ENCODE measurements around the gene MYO18B. TPM values are rescaled to one million over a fixed set of nuclear protein-coding genes. Genes with fewer than 3 reads are reported as not detected.

Gene MYO18B
- total RNA-seq, 1 donor from 2014 or later: not detected

GRCh38 chr22:26056455-26057200 lies 314.6 kb downstream of the MYO18B start:
- no peaks in the 10 kb centered on the region for H3K9me3 Mint-ChIP-seq
- no peak for DNase-seq (ENCODE audit: low read depth, low spot score)
- peaks cover 63% of the 10 kb centered on the region for H3K27me3 Mint-ChIP-seq (ENCODE audit: low read depth)
- no peak overlapping the region for H3K27ac Mint-ChIP-seq (ENCODE audit: unreplicated experiment)
- TF ChIP-seq, protein P1, sequence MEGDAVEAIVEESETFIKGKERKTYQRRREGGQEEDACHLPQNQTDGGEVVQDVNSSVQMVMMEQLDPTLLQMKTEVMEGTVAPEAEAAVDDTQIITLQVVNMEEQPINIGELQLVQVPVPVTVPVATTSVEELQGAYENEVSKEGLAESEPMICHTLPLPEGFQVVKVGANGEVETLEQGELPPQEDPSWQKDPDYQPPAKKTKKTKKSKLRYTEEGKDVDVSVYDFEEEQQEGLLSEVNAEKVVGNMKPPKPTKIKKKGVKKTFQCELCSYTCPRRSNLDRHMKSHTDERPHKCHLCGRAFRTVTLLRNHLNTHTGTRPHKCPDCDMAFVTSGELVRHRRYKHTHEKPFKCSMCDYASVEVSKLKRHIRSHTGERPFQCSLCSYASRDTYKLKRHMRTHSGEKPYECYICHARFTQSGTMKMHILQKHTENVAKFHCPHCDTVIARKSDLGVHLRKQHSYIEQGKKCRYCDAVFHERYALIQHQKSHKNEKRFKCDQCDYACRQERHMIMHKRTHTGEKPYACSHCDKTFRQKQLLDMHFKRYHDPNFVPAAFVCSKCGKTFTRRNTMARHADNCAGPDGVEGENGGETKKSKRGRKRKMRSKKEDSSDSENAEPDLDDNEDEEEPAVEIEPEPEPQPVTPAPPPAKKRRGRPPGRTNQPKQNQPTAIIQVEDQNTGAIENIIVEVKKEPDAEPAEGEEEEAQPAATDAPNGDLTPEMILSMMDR (conservative IDR thresholded peaks at IDR 0.05): no peak
- H3K4me1 Mint-ChIP-seq: peaks cover 37% of the 10 kb centered on the region
- no peaks in the 10 kb centered on the region for H3K36me3 Mint-ChIP-seq (ENCODE audit: low read depth)
- no peak overlapping the region for H3K4me3 Mint-ChIP-seq

- no peaks in the 10 kb centered on the region for H3K36me3 Mint-ChIP-seq (ENCODE audit: low read depth)
- no peak for DNase-seq (ENCODE audit: low read depth, low spot score)
- no peak overlapping the region for H3K27ac Mint-ChIP-seq (ENCODE audit: unreplicated experiment)
- peaks cover 62% of the 10 kb centered on the region for H3K27me3 Mint-ChIP-seq (ENCODE audit: low read depth)
- peaks cover 31% of the 10 kb centered on the region for H3K4me1 Mint-ChIP-seq
- no peak overlapping the region for H3K4me3 Mint-ChIP-seq
- TF ChIP-seq, protein P1 (conservative IDR thresholded peaks at IDR 0.05): no peak
- H3K9me3 Mint-ChIP-seq: no peaks in the 10 kb centered on the region
These were observed 315.7 kb downstream of the MYO18B start for GRCh38 chr22:26057731-26058130.

DNA sequence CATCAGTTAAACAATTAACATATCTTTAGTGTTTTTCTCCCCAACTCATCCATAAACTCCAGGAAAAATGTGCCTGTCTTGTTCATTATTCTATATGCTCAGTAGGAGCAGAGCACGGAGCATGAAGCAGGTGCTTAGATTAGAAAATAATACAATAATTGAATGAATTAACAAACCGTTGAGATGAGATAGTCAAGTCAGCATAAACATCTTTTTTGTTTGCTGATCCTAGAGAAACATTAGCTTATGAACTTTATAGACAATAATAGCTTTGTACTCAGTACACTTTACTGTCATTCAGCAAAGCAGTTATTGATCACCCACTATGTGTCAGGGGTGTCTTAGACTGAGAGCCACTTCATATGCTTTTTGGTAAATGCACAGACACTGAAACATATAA lies 322.1 kb downstream of the MYO18B start:
- Mint-ChIP-seq H3K27me3 (ENCODE audit: low read depth) (peaks cover 58% of the 10 kb centered on the region), H3K9me3 (no peaks in the 10 kb centered on the region), H3K4me3 (no peak overlapping the region), H3K27ac (ENCODE audit: unreplicated experiment) (no peak overlapping the region), H3K36me3 (ENCODE audit: low read depth) (no peaks in the 10 kb centered on the region), H3K4me1 (peaks cover 32% of the 10 kb centered on the region)
- TF ChIP-seq, protein P1 (conservative IDR thresholded peaks at IDR 0.05): no peak
- no peak for DNase-seq (ENCODE audit: low read depth, low spot score)

DNA sequence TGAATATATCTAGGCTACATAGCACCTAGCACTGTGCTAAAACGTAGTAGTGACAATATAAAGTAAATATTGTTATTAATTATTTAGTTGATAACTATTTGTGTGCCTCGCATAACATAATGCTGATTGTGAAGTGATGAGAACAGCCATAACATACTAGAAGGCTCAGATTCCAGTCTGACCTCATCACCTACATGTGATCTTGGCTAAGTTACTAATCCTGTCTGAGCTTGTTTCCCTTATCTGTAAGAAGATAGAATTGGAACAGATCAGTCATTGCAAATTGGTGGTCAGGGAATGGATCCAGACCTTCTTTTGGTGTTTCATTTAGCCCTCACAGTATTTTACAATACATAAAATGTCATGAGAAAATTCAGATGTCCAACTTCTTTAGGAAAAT lies 323.9 kb downstream of the MYO18B start:
- Mint-ChIP-seq H3K4me1 (peaks cover 32% of the 10 kb centered on the region), H3K27ac (ENCODE audit: unreplicated experiment) (peak overlapping the region; percentile 99), H3K9me3 (no peaks in the 10 kb centered on the region)

DNA sequence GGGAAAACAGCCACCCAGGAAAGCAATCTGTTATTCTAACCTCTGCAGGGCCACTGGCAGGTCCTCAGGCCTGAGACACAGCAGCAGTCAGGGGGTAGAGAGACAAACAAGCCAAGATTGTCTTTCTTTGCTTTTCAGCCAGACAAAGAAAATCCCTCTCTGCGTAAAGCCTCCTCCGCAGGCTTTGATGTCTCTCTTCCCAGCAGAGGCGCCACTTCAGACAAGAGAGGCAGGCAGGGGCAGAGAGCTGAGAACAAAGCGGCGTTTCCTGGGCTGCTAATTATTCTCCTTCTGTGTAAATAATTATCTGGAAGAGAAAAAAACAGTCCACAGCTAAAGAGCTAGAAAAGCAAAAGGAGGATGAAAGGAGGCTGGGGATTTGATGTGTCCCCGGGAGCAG lies 324.5 kb downstream of the MYO18B start:
- TF ChIP-seq, protein P1 (conservative IDR thresholded peaks at IDR 0.05): no peak
- no peaks in the 10 kb centered on the region for H3K9me3 Mint-ChIP-seq
- DNase-seq (ENCODE audit: low read depth, low spot score): peak; percentile 28
- H3K36me3 Mint-ChIP-seq (ENCODE audit: low read depth): no peaks in the 10 kb centered on the region
- peaks cover 63% of the 10 kb centered on the region for H3K27me3 Mint-ChIP-seq (ENCODE audit: low read depth)
- H3K4me1 Mint-ChIP-seq: peaks cover 32% of the 10 kb centered on the region
- H3K4me3 Mint-ChIP-seq: peak overlapping the region; percentile 42
- peak overlapping the region; percentile 99 for H3K27ac Mint-ChIP-seq (ENCODE audit: unreplicated experiment)

More for the DNA sequence above, 323.9 kb downstream of the MYO18B start:
- H3K36me3 Mint-ChIP-seq (ENCODE audit: low read depth): no peaks in the 10 kb centered on the region
- H3K4me3 Mint-ChIP-seq: no peak overlapping the region
- TF ChIP-seq, protein P1 (conservative IDR thresholded peaks at IDR 0.05): no peak
- no peak for DNase-seq (ENCODE audit: low read depth, low spot score)
- peaks cover 65% of the 10 kb centered on the region for H3K27me3 Mint-ChIP-seq (ENCODE audit: low read depth)
